ENCODE results near the gene IPO4. TPM values are rescaled to one million over a fixed set of nuclear protein-coding genes. Genes with fewer than 3 reads are reported as not detected.

Gene IPO4
- total and polyA plus RNA-seq, 2 of the 8 experiments (the other 6 are each of a cell fraction or from before 2014, with no cell fraction given) = 55.5 to 108 TPM

DNA sequence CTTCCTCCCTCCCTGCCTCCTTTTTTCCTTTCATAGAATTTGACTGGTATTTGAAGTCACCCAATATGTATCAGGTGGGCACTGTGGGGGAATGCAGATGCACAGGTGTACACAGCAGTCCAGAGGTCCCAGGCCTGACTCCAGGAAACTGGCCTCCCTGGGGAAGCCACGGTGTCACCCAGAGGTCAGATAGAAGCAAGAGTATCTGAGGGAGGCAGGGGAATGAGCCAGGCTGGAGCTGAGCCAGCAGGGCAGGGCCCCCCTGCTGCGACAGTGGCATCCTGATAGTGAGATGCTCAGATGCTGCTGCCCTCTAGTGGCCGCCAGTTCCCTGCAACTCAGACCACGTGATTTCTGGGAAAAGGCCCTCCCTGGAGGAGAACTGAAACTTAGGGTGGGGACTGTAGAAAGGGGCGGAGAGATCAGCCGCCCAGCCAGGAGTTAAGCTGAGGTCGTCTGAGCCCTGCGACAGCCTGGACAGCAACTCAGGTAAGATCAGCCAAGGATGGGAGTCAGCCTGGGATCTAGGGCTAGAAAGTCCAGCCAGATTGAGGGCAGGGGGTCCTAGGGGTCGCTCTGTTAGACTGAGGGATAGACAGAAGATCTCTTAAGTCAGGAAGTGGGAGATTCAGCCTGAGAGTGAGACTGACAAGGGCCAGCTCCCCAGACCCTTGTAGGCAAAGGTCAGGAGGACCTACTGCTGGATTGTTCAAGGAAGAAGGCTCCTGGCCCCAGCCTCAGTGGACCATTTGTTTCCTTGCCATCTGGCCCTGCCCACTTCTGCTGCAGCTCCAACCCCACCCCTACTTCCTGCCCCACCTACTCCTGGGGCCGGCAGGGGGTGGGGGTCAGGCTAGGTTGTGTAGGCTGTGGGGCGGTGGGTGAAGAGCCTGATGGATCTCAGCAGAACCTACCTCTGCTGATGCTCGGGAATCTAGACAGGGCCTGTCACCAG is 27.5 kb downstream of the IPO4 start, which contains the start of gene IRF9 (continued):
- TF ChIP-seq USF2 (IDR thresholded peaks at IDR 0.05; ENCODE audit: low read length) = peak; percentile 93
- no peak for TF ChIP-seq RBBP5 (IDR thresholded peaks at IDR 0.05; ENCODE audit: borderline replicate concordance, low read depth, low read length)
- TF ChIP-seq, protein P1, sequence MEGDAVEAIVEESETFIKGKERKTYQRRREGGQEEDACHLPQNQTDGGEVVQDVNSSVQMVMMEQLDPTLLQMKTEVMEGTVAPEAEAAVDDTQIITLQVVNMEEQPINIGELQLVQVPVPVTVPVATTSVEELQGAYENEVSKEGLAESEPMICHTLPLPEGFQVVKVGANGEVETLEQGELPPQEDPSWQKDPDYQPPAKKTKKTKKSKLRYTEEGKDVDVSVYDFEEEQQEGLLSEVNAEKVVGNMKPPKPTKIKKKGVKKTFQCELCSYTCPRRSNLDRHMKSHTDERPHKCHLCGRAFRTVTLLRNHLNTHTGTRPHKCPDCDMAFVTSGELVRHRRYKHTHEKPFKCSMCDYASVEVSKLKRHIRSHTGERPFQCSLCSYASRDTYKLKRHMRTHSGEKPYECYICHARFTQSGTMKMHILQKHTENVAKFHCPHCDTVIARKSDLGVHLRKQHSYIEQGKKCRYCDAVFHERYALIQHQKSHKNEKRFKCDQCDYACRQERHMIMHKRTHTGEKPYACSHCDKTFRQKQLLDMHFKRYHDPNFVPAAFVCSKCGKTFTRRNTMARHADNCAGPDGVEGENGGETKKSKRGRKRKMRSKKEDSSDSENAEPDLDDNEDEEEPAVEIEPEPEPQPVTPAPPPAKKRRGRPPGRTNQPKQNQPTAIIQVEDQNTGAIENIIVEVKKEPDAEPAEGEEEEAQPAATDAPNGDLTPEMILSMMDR (IDR thresholded peaks at IDR 0.05; ENCODE audit: control extremely low read depth in 1 of 3, insufficient read depth in 1 of 3, low read depth in 1 of 3, low read length in 3 of 3) = peak; percentile 85 to 97 (median 95)
- TF ChIP-seq, protein P2, sequence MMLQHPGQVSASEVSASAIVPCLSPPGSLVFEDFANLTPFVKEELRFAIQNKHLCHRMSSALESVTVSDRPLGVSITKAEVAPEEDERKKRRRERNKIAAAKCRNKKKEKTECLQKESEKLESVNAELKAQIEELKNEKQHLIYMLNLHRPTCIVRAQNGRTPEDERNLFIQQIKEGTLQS (IDR thresholded peaks at IDR 0.05; ENCODE audit: insufficient read depth, low read depth, low read length) = peak; percentile 91
- no peak for TF ChIP-seq ATF2 (IDR thresholded peaks at IDR 0.05; ENCODE audit: low read length)
- TF ChIP-seq JUN (IDR thresholded peaks at IDR 0.05; ENCODE audit: low read depth, low read length) = no peak
- TF ChIP-seq TBP (IDR thresholded peaks at IDR 0.05; ENCODE audit: low read depth, low read length) = peak; percentile 61; the same call in 1 of the 2 replicates
- TF ChIP-seq TEAD4 (IDR thresholded peaks at IDR 0.05; ENCODE audit: low read depth, low read length) = 0 out of 2 replicates have a peak, but pooled peaks have one; percentile 66
- TF ChIP-seq SRF (IDR thresholded peaks at IDR 0.05; ENCODE audit: low read depth, low read length) = no peak
- peak; percentile 40; the same call in 1 of the 2 replicates for TF ChIP-seq CHD2 (IDR thresholded peaks at IDR 0.05; ENCODE audit: low read length)
- no peak for TF ChIP-seq NANOG (IDR thresholded peaks at IDR 0.05; ENCODE audit: insufficient read depth, low read depth, low read length, poor library complexity, severe bottlenecking)
- TF ChIP-seq PHF8 (conservative IDR thresholded peaks at IDR 0.05; ENCODE audit: low read depth, low read length) = no peak
- peak; percentile 77 for TF ChIP-seq POLR2AphosphoS5 (IDR thresholded peaks at IDR 0.05; ENCODE audit: low read depth, low read length)
- no peak for TF ChIP-seq MAFK (IDR thresholded peaks at IDR 0.05; ENCODE audit: low read depth, low read length)
- no peak for TF ChIP-seq ASH2L (IDR thresholded peaks at IDR 0.05; ENCODE audit: low read length)
- peak; percentile 67; the same call in 1 of the 2 replicates for TF ChIP-seq SP4 (IDR thresholded peaks at IDR 0.05; ENCODE audit: low read length)
- TF ChIP-seq GTF2F1 (IDR thresholded peaks at IDR 0.05; ENCODE audit: borderline replicate concordance, low read depth, low read length) = no peak

All from H1 (cell line).